ENCODE data around the gene MRPL23. TPM values are rescaled to one million over a fixed set of nuclear protein-coding genes. Genes with fewer than 3 reads are reported as not detected.

MRPL23 gene
- total RNA-seq, 1 experiment from 2014 or later: 123 TPM

GRCh38 chr11:1913271-1914060 lies 33.7 kb upstream of the MRPL23 start:
- CTCF ChIA-PET: no interaction called here

GRCh38 chr11:1915795-1916131 lies 31.4 kb upstream of the MRPL23 start:
- H3K27me3 ChIP-seq (ENCODE audit: control insufficient read depth, insufficient read depth, low read length): no peaks in the 10 kb centered on the region; the same call in 1 of the 2 replicates
- no peaks in the 10 kb centered on the region for H3K9me3 ChIP-seq (ENCODE audit: control insufficient read depth, insufficient read depth, low read depth, low read length)
- CTCF ChIA-PET: no interaction called here
- POLR2A ChIA-PET: no interaction called here
- no peak for TF ChIP-seq TCF7L2 (IDR thresholded peaks at IDR 0.05; ENCODE audit: low read depth, low read length)
- no peak for TF ChIP-seq CTCF (IDR thresholded peaks at IDR 0.05)
- no peak for TF ChIP-seq REST (IDR thresholded peaks at IDR 0.05; ENCODE audit: insufficient read depth in 1 of 2, low read depth in 2 of 2, low read length in 1 of 2)
- no peak for TF ChIP-seq SIN3A (IDR thresholded peaks at IDR 0.05; ENCODE audit: borderline replicate concordance, insufficient read depth, low read depth, low read length)
- no peak for TF ChIP-seq POLR2AphosphoS5 (IDR thresholded peaks at IDR 0.05; ENCODE audit: low read depth, low read length)
- intact Hi-C loops (cut with micrococcal nuclease; ENCODE audit: unreplicated experiment): loop anchor here (1.0 kb wide), 1 partner anchor 22 kb away; no protein-coding TSS in a partner anchor
- in situ Hi-C loops (cut with HindIII; ENCODE audit: low pct_unique_long_range_greater_than_20kb, low sequenced_read_pairs): no loop called here
- H3K4me3 ChIP-seq (ENCODE audit: low read depth in 2 of 2, low read length in 2 of 2): no peak overlapping the region
- no TSS peak for BruUV-seq (replicated peaks)
- ATAC-seq (no peak), DNase-seq (ENCODE audit: low read depth, low spot score) (no peak)
- H3K36me3 ChIP-seq (ENCODE audit: control insufficient read depth, insufficient read depth, low read length): no peaks in the 10 kb centered on the region
- H3K27ac ChIP-seq (ENCODE audit: low read length): no peak overlapping the region
- H3K4me1 ChIP-seq (ENCODE audit: control insufficient read depth, insufficient read depth, low read length): no peaks in the 10 kb centered on the region

More at GRCh38 chr11:1913271-1914060, 33.7 kb upstream of the MRPL23 start:
- intact Hi-C loops (cut with micrococcal nuclease; ENCODE audit: unreplicated experiment) (no loop called here), in situ Hi-C loops (cut with HindIII; ENCODE audit: low pct_unique_long_range_greater_than_20kb, low sequenced_read_pairs) (no loop called here)
- no peaks in the 10 kb centered on the region; the same call in 1 of the 2 replicates for H3K27me3 ChIP-seq (ENCODE audit: control insufficient read depth, insufficient read depth, low read length)
- POLR2A ChIA-PET: no interaction called here
- no peaks in the 10 kb centered on the region for H3K36me3 ChIP-seq (ENCODE audit: control insufficient read depth, insufficient read depth, low read length)
- ATAC-seq (no peak), DNase-seq (ENCODE audit: low read depth, low spot score) (no peak)
- H3K27ac ChIP-seq (ENCODE audit: low read length): no peak overlapping the region
- H3K4me3 ChIP-seq (ENCODE audit: low read depth in 2 of 2, low read length in 2 of 2): no peak overlapping the region
- no peaks in the 10 kb centered on the region for H3K9me3 ChIP-seq (ENCODE audit: control insufficient read depth, insufficient read depth, low read depth, low read length)
- no TSS peak for BruUV-seq (replicated peaks)
- TF ChIP-seq CTCF (IDR thresholded peaks at IDR 0.05) (no peak), TCF7L2 (IDR thresholded peaks at IDR 0.05; ENCODE audit: low read depth, low read length) (no peak), POLR2AphosphoS5 (IDR thresholded peaks at IDR 0.05; ENCODE audit: low read depth, low read length) (no peak), REST (IDR thresholded peaks at IDR 0.05; ENCODE audit: insufficient read depth in 1 of 2, low read depth in 2 of 2, low read length in 1 of 2) (no peak), SIN3A (IDR thresholded peaks at IDR 0.05; ENCODE audit: borderline replicate concordance, insufficient read depth, low read depth, low read length) (no peak)
- no peaks in the 10 kb centered on the region for H3K4me1 ChIP-seq (ENCODE audit: control insufficient read depth, insufficient read depth, low read length)

Measured in Panc1 (cell line).